CD14-positive monocyte (primary cell): Measurements from ENCODE around the gene RTF2. TPM values are rescaled to one million over a fixed set of nuclear protein-coding genes. Genes with fewer than 3 reads are reported as not detected.

Experiments used
- DNase-seq, 3 donors: peaks; one replicate each; pipeline ENCODE4 v3.0.0-alpha.2; 2011 to 2022
- H2AFZ ChIP-seq: 2 replicates; pipeline ENCODE4 v1.6.0; 2012; ENCODE audit warnings: mild to moderate bottlenecking, low read depth, low read length, inconsistent platforms; ENCODE audit not compliant: insufficient read depth, poor library complexity, severe bottlenecking
- H3K27ac ChIP-seq, 2 donors: 1 replicate in 1 of 2; 2 replicates in 1 of 2; pipeline ENCODE4 v1.5.1; 2012 to 2013; ENCODE audit warnings: low read length in 2 of 2, control low read depth in 1 of 2, inconsistent platforms in 1 of 2, low read depth in 1 of 2, mild to moderate bottlenecking in 1 of 2
- H3K27me3 ChIP-seq, 2 donors: one replicate each; pipeline versions ENCODE4 v1.6.0 to v1.6.1; 2011 to 2013; ENCODE audit warnings: low read length in 2 of 2; ENCODE audit not compliant: control insufficient read depth in 2 of 2, insufficient read depth in 2 of 2
- H3K36me3 ChIP-seq, 2 donors: replicated peaks in 1 of 2; 1 replicate in 1 of 2; 2 replicates in 1 of 2; pipeline versions ENCODE4 v1.5.1 to v1.6.1; 2012 to 2013; ENCODE audit warnings: low read length in 2 of 2, control low read depth in 1 of 2, inconsistent platforms in 1 of 2, mild to moderate bottlenecking in 1 of 2; ENCODE audit not compliant: insufficient read depth in 2 of 2, control insufficient read depth in 1 of 2
- H3K4me1 ChIP-seq, 2 donors: 1 replicate in 1 of 2; 2 replicates in 1 of 2; pipeline versions ENCODE4 v1.5.1 to v1.6.1; 2012 to 2013; ENCODE audit warnings: low read length in 2 of 2, control low read depth in 1 of 2, inconsistent platforms in 1 of 2, mild to moderate bottlenecking in 1 of 2, moderate library complexity in 1 of 2; ENCODE audit not compliant: insufficient read depth in 2 of 2, control insufficient read depth in 1 of 2
- H3K4me2 ChIP-seq: replicated peaks from 2 replicates; pipeline ENCODE3; 2012; ENCODE audit warnings: low read length, moderate library complexity, mild to moderate bottlenecking; ENCODE audit not compliant: poor library complexity, severe bottlenecking; ENCODE audit errors: extremely low read depth
- H3K4me3 ChIP-seq, 3 experiments: fragments of 200-600 bp in 1 of 3; sonication (generic) in 1 of 3; replicated peaks in 1 of 3; 1 replicate in 2 of 3; 2 replicates in 1 of 3; pipeline ENCODE4 v1.5.1; 2011 to 2013; ENCODE audit warnings: low read length in 3 of 3, mild to moderate bottlenecking in 3 of 3, control low read depth in 2 of 3, low read depth in 2 of 3, inconsistent platforms in 1 of 3, moderate library complexity in 1 of 3
- H3K79me2 ChIP-seq: 2 replicates; pipeline ENCODE4 v1.6.0; 2012; ENCODE audit warnings: mild to moderate bottlenecking, control low read depth, inconsistent platforms, low read length, moderate library complexity; ENCODE audit not compliant: insufficient read depth
- H3K9ac ChIP-seq: 2 replicates; pipeline ENCODE4 v1.6.0; 2017; ENCODE audit warnings: low read length, mild to moderate bottlenecking; ENCODE audit not compliant: insufficient read depth, poor library complexity, severe bottlenecking
- H3K9me3 ChIP-seq, 2 donors: replicated peaks in 1 of 2; 1 replicate in 1 of 2; 2 replicates in 1 of 2; pipeline versions ENCODE4 v1.5.1 to v1.6.1; 2012 to 2013; ENCODE audit warnings: low read length in 2 of 2, control low read depth in 1 of 2; ENCODE audit not compliant: control insufficient read depth in 1 of 2, insufficient read depth in 1 of 2
- H4K20me1 ChIP-seq: 2 replicates; pipeline ENCODE4 v1.6.0; 2012; ENCODE audit warnings: mild to moderate bottlenecking, low read length, control low read depth, moderate library complexity; ENCODE audit not compliant: insufficient read depth
- H3K27ac Mint-ChIP-seq, 7 donors: one replicate each; pipeline ENCODE4 v1.8.0; 2020; ENCODE audit warnings: mild to moderate bottlenecking in 7 of 7, mixed read lengths in 7 of 7, moderate library complexity in 6 of 7, inconsistent platforms in 2 of 7
- H3K27me3 Mint-ChIP-seq, 3 donors: one replicate each; pipeline ENCODE4 v1.8.0; 2021 to 2022; ENCODE audit warnings: low read depth in 3 of 3, mild to moderate bottlenecking in 3 of 3, mixed read lengths in 3 of 3, moderate library complexity in 3 of 3, inconsistent platforms in 1 of 3
- H3K36me3 Mint-ChIP-seq, 2 donors: one replicate each; pipeline ENCODE4 v1.8.0; 2020; ENCODE audit warnings: mixed read lengths in 2 of 2, inconsistent platforms in 1 of 2, mild to moderate bottlenecking in 1 of 2
- H3K4me1 Mint-ChIP-seq: one replicate; pipeline ENCODE4 v1.8.0; 2020; ENCODE audit warnings: mild to moderate bottlenecking, mixed read lengths
- H3K4me3 Mint-ChIP-seq, 2 donors: one replicate each; pipeline ENCODE4 v1.8.0; 2020; ENCODE audit warnings: mild to moderate bottlenecking in 2 of 2, mixed read lengths in 2 of 2, moderate library complexity in 1 of 2
- H3K9me3 Mint-ChIP-seq, 7 donors: one replicate each; pipeline ENCODE4 v1.8.0; 2020 to 2022; ENCODE audit warnings: mixed read lengths in 7 of 7, mild to moderate bottlenecking in 6 of 7, moderate library complexity in 6 of 7, inconsistent platforms in 2 of 7
- CTCF ChIP-seq: fragments of 200-600 bp; IDR thresholded peaks from one replicate; pipeline ENCODE4 v1.8.0; 2022; ENCODE audit warnings: antibody characterized with exemption, mild to moderate bottlenecking
- WGBS: methylation state at CpG from one replicate; pipeline ENCODE4 v1.1.5; 2013; ENCODE audit warnings: missing lambda C conversion rate; ENCODE audit not compliant: insufficient coverage; 5-methylcytosine and 5-hydroxymethylcytosine counted together
- intact Hi-C, 2 donors: fragments of 100-400 bp; cut with micrococcal nuclease; formaldehyde crosslinking; loops; one replicate each; pipeline versions ENCODE4 v1.15.0 to v1.15.1; 2023
- polyA plus RNA-seq, 3 donors: library from polyadenylated mRNA; depleted of rRNA in 1 of 3; unstranded in 2 of 3; stranded (reverse) in 1 of 3; fragments of 300-500 nt in 2 of 3; fragments of >200 nt in 1 of 3; fragmentation: Illumina TruSeq in 2 of 3; gene quantifications; 1 replicate in 2 of 3; 2 replicates in 1 of 3; pipeline ENCODE4 v1.2.3, GENCODE V29; 2012 to 2021

RTF2 gene
- polyA plus RNA-seq, 3 donors = 74.3 to 163 (median 148) TPM

GRCh38 chr20:56513161-56514150 lies 45.0 kb downstream of the RTF2 start:
- Histone ChIP-seq H3K4me2 (no peak overlapping the region), H3K27ac (no peak overlapping the region), H3K4me3 (no peak overlapping the region), H3K4me1 (no peaks in the 10 kb centered on the region), H4K20me1 (peaks cover 35% of the 10 kb centered on the region), H3K36me3 (peaks cover 65 to 89% of the 10 kb centered on the region in 2 donors), H3K9me3 (peaks cover 5 to 6% of the 10 kb centered on the region in 2 donors), H3K27me3 (no peaks in the 10 kb centered on the region), H3K79me2 (peaks cover 1% of the 10 kb centered on the region), H2AFZ (no peak overlapping the region), H3K9ac (no peak overlapping the region)
- peaks cover 4 to 8% (median 7%) of the 10 kb centered on the region in 7 donors for H3K9me3 Mint-ChIP-seq
- peaks cover 0 to 1% (median 0%) of the 10 kb centered on the region in 3 donors for H3K27me3 Mint-ChIP-seq
- 97% methylated on average over 21 of the region's 22 CpGs for WGBS
- no peak overlapping the region for H3K4me3 Mint-ChIP-seq
- peaks cover 70 to 85% of the 10 kb centered on the region in 2 donors for H3K36me3 Mint-ChIP-seq
- intact Hi-C loops = no loop called here
- no peak for DNase-seq
- H3K27ac Mint-ChIP-seq = no peak overlapping the region
- no peak for TF ChIP-seq CTCF
- no peaks in the 10 kb centered on the region for H3K4me1 Mint-ChIP-seq

DNA sequence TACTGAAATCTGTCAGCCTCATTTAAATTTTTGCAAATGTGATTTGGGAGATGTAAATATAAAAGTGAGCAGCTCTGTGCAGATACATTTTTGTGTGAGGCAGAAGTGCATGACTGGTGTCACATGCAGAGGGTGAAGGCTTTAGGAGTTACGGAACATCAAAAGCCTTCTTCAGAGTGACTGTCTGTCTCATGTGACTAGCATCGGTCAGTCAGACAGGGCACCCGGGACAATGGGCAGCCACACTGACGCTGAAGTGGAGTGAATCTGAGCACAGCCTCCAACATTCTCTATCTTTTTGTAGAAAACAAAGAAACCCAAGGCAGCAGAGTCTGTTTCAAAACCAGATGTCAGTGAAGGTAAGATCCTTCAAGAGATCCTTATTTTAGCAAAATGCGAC lies 48.2 kb downstream of the RTF2 start:
- H3K36me3 Mint-ChIP-seq = peaks cover 93 to 100% of the 10 kb centered on the region in 2 donors
- Histone ChIP-seq H3K4me2 (no peak overlapping the region), H3K36me3 (peaks cover 85 to 99% of the 10 kb centered on the region in 2 donors), H2AFZ (no peak overlapping the region), H3K27me3 (no peaks in the 10 kb centered on the region), H3K9me3 (peaks cover 35 to 36% of the 10 kb centered on the region in 2 donors), H3K4me3 (no peak overlapping the region), H3K4me1 (no peaks in the 10 kb centered on the region), H3K79me2 (no peaks in the 10 kb centered on the region), H4K20me1 (peaks cover 7% of the 10 kb centered on the region), H3K9ac (no peak overlapping the region), H3K27ac (no peak overlapping the region)
- no peaks in the 10 kb centered on the region for H3K4me1 Mint-ChIP-seq
- WGBS = 100% methylated on average over 5 of the region's 5 CpGs
- H3K9me3 Mint-ChIP-seq = peaks cover 34 to 40% (median 36%) of the 10 kb centered on the region in 7 donors
- H3K27me3 Mint-ChIP-seq = peaks cover 0 to 1% (median 0%) of the 10 kb centered on the region in 3 donors
- TF ChIP-seq CTCF = no peak
- no peak overlapping the region for H3K4me3 Mint-ChIP-seq
- intact Hi-C loops = no loop called here
- no peak for DNase-seq
- peak overlapping the region in 1 of 7 donors; percentile 73 for H3K27ac Mint-ChIP-seq
